ENCODE measurements around the gene CCR5AS.
"Not testable (repeated sequence)": the region's sequence is repeated elsewhere in the genome, so short reads cannot be mapped to it uniquely, and the experiment has no call there.

Gene CCR5AS

GRCh38 chr3:46338840-46339239 is 68.0 kb downstream of the CCR5AS start:
- intact Hi-C loops (cut with DNase I; ENCODE audit: low total_unique reads) = no loop called here
- Histone ChIP-seq H3K36me3 (no peaks in the 10 kb centered on the region), H3K4me3 (no peak overlapping the region), H3K4me1 (no peaks in the 10 kb centered on the region), H3K27me3 (no peaks in the 10 kb centered on the region), H3K9me3 (peaks cover 0 to 8% (median 0%) of the 10 kb centered on the region in 3 donors), H3K27ac (no peak overlapping the region)
- DNase-seq = no peak
- TF ChIP-seq POLR2A (IDR thresholded peaks at IDR 0.05) (no peak), CTCF (IDR thresholded peaks at IDR 0.05 in 4 of 5, conservative IDR thresholded peaks at IDR 0.05 in 1 of 5) (no peak)
- in situ Hi-C loops (cut with MboI; ENCODE audit: low sequenced_read_pairs in 4 of 4) = no loop called here
- no peak for ATAC-seq

GRCh38 chr3:46337911-46338310 is 69.0 kb downstream of the CCR5AS start:
- no peak overlapping the region for H3K27ac ChIP-seq
- no peak for DNase-seq
- H3K27me3 ChIP-seq = no peaks in the 10 kb centered on the region
- in situ Hi-C loops (cut with MboI; ENCODE audit: low sequenced_read_pairs in 4 of 4) = no loop called here
- H3K36me3 ChIP-seq = no peaks in the 10 kb centered on the region
- peaks cover 0 to 8% (median 0%) of the 10 kb centered on the region in 3 donors for H3K9me3 ChIP-seq
- TF ChIP-seq CTCF (IDR thresholded peaks at IDR 0.05 in 4 of 5, conservative IDR thresholded peaks at IDR 0.05 in 1 of 5) (no peak), POLR2A (IDR thresholded peaks at IDR 0.05) (no peak)
- intact Hi-C loops (cut with DNase I; ENCODE audit: low total_unique reads) = no loop called here
- no peak for ATAC-seq
- no peak overlapping the region for H3K4me3 ChIP-seq
- no peaks in the 10 kb centered on the region for H3K4me1 ChIP-seq

- no peak for ATAC-seq
These were observed 71.3 kb downstream of the CCR5AS start for GRCh38 chr3:46335541-46335940.

GRCh38 chr3:46334741-46335478 is 72.0 kb downstream of the CCR5AS start:
- Histone ChIP-seq H3K36me3 (no peaks in the 10 kb centered on the region), H3K27ac (no peak overlapping the region), H3K9me3 (peaks cover 0 to 8% (median 0%) of the 10 kb centered on the region in 3 donors), H3K4me1 (no peaks in the 10 kb centered on the region), H3K27me3 (no peaks in the 10 kb centered on the region), H3K4me3 (no peak overlapping the region)
- in situ Hi-C loops (cut with MboI; ENCODE audit: low sequenced_read_pairs in 4 of 4) = no loop called here
- TF ChIP-seq CTCF (IDR thresholded peaks at IDR 0.05 in 4 of 5, conservative IDR thresholded peaks at IDR 0.05 in 1 of 5) (no peak), POLR2A (IDR thresholded peaks at IDR 0.05) (no peak)
- DNase-seq = no peak
- intact Hi-C loops (cut with DNase I; ENCODE audit: low total_unique reads) = no loop called here
- ATAC-seq = no peak

More at GRCh38 chr3:46335541-46335940, 71.3 kb downstream of the CCR5AS start:
- no peaks in the 10 kb centered on the region for H3K4me1 ChIP-seq
- no peaks in the 10 kb centered on the region for H3K36me3 ChIP-seq
- in situ Hi-C loops (cut with MboI; ENCODE audit: low sequenced_read_pairs in 4 of 4) = no loop called here
- H3K4me3 ChIP-seq = no peak overlapping the region
- peaks cover 0 to 8% (median 0%) of the 10 kb centered on the region in 3 donors for H3K9me3 ChIP-seq
- intact Hi-C loops (cut with DNase I; ENCODE audit: low total_unique reads) = no loop called here
- no peak for TF ChIP-seq POLR2A (IDR thresholded peaks at IDR 0.05)
- no peak for TF ChIP-seq CTCF (IDR thresholded peaks at IDR 0.05 in 4 of 5, conservative IDR thresholded peaks at IDR 0.05 in 1 of 5)
- H3K27ac ChIP-seq = no peak overlapping the region
- DNase-seq = no peak
- no peaks in the 10 kb centered on the region for H3K27me3 ChIP-seq

- H3K4me1 ChIP-seq; H3K27ac ChIP-seq; H3K4me3 ChIP-seq; H3K9me3 ChIP-seq; intact Hi-C loops (cut with DNase I; ENCODE audit: low total_unique reads); in situ Hi-C loops (cut with MboI; ENCODE audit: low sequenced_read_pairs in 4 of 4); DNase-seq; ATAC-seq; H3K36me3 ChIP-seq; H3K27me3 ChIP-seq: not testable (repeated sequence)
These were observed 76.2 kb downstream of the CCR5AS start for GRCh38 chr3:46330676-46331075.
